Suppressor macrophage (primary cell): ENCODE results near the gene LRRC15.

ENCODE experiments used
- DNase-seq, 4 experiments: peaks; one replicate each; pipeline ENCODE4 v3.0.0-alpha.2; 2020 to 2022

The LRRC15 gene

DNA sequence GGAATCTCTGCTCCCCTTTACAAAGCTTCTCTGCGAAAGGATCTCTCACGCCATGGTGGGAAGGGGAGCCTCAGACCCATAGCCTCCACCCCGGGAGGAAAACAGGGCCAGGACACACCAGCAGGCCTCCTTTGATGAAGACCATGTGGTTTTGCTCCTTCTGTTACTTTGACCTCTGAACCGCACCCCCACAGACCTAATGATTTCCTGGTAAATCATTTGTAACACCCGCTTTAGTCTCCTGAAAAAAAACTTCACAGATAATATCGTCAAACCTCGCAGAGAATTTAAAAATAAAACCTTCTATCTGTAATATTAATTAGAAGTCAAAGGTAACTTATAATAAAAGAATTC lies 36.7 kb downstream of the LRRC15 start:
- no peak for DNase-seq

DNA sequence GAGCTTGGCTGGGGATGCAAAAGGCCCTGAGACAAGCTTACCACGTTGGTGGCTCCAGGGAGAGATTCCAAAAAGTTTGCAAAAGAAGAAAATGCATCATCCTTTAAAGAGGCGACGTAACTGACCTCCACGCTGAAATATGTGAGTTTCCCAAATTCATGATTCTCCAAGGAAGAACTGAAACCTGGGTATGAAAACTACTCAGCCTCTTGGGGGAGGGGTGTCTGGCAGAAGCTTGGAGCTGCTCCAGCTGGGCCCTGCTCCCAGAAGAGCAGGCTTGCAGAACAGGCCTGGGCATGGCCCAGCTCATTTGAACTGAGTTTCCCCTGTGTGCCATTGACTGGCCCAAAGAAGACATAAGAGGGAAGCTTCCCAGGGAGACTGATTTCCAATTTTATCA lies 39.0 kb downstream of the LRRC15 start:
- peak in 3 of 4 experiments; percentile 35 to 46 (median 37) for DNase-seq

DNA sequence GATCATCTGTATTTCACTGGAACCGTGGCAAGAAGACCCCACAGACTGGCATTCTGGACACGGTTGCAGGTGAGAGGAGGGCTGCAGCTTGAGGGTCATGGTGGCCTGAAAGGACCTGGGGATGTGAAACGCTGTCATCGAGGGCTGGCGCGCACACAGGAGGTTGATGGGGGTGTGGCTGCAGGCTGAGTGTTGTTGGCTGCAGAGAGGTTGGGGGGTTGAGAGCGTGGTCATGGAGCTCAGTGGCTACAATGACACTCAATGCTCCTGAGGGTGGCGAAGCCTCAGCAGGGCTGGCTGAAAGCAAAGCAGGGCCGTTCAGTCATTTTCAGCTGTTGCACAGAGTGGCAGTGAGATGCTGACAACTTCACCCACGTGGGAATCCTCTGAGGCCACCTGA lies 39.4 kb downstream of the LRRC15 start:
- no peak for DNase-seq

DNA sequence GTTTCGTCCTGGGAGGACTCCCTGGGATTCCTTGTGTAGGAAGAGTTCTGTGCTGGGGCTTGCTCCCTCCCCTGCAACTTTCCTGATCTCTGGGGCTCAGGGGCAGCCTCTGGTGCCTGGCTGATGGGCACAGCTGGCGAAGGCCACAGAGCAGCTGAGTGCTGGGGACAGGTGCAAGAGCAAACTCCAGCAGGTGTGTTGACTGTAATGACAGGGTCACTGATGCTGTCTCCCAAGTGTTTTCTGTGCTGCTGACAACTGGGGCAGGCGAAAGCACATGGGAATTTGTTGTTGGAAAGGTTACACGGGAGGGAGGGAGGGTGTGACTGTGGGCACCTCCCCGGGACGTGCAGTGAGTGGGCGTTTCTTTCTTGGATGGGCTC lies 40.0 kb downstream of the LRRC15 start:
- DNase-seq, result no peak

DNA sequence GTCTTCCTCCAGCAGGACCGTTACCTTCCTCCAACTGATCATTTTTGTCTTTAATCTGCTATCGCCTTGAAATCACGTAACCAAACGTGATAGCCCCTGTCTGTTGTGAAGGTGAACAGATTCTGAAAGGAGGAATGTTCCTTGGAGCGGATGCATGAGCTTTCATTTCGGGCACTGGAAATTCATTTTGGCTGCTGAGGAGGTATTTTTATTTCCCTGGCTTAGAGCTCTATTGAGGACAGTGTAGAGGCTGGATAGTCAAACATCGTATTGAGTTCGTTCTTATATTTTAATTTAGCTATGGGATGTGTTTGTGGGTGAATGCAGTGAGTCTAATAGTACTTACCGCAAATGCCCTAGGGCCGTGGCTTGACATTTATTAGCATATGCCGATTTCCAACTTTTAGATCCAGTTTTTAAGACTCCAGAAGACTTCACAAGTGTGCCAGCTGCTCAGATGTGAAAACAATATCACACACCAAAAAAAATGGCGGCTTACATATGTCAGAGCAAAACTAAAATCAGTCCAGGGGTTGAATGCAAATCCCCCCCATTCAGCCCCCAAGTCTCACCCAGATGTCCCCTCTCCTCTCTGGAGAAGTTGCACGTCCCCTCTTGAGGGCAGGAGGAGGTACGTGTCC lies 40.5 kb downstream of the LRRC15 start:
- DNase-seq, result no peak

DNA sequence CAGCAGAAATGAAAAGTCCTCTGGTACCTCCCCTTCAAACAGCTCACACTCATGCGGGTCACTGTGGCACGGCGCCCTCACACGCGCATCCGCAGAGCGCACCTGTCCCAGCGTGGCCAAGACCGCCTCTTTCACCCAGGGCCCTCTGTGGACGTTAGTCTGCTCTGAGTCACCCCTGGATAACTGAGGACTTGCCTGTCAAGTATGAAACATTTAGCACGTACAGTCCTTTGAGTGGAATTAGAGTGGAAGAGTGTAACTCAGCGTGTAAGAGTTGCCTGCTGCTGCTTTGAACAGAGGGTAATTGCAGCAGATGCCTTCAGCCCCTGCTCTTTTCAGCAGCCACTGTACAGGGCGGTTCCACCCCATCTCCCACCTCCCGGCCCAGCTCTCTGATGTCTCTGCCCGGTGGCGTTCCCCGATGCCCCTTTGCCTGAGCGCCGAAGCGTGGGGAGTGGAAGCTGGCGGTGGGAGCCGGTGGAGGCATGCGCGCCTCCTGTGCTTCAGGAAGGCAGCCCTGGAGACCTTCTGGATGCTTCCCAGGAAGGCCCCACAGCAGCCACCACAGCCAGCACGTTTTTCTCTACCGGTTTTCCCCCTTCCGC lies 41.4 kb downstream of the LRRC15 start:
- no peak for DNase-seq

DNA sequence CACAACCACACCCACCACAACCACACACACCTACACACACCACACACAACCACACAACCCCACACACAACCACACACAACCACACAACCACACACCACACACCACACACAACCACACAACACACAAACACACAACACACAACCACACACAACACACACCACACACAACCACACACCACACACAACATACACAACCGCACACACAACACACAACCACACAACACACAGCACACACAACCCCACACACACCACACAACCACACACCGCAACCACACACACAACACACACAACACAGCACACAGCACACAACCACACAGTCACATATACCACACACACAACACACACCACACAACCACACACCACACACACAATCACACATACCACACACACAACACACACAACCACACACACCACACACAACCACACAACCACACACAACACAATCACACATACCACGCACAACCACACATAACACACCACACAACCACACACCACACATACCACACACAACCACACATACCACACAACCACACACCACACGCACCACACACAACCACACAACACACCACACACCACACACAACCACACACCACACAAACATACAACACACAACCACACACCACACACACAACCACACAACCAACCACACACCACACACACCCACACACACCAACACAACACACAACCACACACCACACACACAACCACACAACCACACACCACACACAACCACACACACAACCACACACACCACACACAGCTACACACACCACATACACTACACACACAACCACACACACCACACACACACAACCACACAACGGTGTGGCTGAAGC lies 42.1 kb downstream of the LRRC15 start:
- DNase-seq, result no peak

DNA sequence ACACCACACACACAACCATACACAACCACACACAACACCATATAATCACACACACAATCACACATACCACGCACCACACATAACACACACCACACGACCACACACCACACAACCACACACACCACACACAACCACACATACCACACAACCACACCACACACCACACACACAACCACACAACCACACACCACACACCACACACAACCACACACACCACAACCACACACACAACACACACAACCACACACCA lies 42.6 kb downstream of the LRRC15 start:
- no peak for DNase-seq

DNA sequence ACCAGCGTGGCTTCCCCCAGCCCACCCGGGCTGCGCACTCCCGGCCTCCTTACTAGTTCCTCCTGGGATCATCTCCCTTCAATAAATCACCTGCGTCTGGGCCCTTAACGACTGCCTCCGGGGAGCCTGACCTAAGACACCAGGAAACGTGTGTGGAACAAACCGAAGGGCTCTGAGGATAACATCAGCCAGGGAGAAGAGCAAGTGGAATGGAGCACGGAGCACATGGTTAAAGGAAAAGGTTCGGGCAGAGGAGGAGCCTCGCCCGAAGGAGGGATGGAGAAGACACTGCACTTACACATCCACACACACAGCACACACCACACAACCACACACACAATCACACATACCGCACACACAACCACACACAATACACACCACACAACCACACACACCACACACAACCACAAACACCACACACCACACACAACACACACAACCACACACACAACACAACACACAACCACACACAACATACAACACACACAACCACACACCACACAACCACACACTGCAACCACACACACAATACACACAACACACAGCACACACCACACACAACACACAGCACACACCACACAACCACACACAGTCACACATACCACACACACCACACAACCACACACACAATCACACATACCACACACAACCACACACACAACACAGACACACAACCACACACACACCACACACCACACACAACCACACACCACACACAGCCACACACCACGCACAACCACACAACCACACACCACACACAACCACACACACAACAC lies 43.2 kb downstream of the LRRC15 start:
- DNase-seq, result peak in 1 of 4 experiments; percentile 14

DNA sequence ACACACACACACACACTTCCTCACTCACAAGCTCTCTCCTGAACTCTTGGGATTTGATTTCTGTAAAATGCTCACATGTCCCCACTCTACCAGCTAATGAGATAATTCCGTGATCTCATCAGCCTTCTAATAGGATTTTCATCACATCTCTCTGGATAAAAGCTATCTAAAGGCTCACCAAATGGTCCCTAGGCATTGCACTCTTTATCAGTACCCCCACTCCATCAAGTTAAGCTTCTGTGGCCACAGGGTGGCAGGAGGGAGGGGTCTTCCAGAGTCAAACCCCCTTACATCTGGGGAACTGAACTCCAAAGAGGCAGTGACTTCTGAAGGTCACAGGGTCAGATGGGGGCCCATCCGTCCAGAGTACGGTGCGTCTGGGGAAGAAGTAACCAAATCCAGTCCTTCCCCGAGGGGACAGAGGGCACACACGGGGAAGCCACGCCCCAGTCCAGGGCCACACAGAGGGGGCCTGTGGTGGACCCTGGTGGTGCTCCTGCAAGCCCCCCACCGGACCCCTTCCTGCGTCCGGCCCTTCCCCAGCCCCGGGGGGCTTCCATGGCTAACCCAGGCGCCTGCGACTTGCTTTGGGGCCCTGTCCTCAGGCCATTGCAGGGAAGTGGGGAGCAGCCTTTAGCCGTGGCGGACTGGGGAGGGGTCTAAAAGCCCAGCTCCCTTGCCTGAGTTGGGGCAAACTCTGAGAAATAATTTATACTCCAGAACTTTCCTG lies 44.0 kb downstream of the LRRC15 start:
- peak in 1 of 4 experiments; percentile 11 for DNase-seq

DNA sequence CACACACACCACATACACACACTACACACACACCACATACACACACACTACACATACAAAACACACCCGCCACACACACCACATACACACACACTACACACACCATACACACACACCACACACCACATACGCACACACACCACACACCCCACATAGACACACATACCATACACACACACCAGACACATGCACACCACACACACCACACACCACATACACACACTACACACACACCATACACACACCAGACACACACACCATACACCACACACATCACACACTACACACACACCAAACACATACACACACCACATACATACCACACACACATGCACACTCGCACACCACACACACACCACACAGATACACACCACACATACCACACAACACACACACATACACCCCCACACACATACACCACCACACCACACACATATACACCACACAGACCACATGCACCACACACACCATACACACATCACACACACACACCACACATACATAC lies 44.7 kb downstream of the LRRC15 start:
- DNase-seq, result no peak

DNA sequence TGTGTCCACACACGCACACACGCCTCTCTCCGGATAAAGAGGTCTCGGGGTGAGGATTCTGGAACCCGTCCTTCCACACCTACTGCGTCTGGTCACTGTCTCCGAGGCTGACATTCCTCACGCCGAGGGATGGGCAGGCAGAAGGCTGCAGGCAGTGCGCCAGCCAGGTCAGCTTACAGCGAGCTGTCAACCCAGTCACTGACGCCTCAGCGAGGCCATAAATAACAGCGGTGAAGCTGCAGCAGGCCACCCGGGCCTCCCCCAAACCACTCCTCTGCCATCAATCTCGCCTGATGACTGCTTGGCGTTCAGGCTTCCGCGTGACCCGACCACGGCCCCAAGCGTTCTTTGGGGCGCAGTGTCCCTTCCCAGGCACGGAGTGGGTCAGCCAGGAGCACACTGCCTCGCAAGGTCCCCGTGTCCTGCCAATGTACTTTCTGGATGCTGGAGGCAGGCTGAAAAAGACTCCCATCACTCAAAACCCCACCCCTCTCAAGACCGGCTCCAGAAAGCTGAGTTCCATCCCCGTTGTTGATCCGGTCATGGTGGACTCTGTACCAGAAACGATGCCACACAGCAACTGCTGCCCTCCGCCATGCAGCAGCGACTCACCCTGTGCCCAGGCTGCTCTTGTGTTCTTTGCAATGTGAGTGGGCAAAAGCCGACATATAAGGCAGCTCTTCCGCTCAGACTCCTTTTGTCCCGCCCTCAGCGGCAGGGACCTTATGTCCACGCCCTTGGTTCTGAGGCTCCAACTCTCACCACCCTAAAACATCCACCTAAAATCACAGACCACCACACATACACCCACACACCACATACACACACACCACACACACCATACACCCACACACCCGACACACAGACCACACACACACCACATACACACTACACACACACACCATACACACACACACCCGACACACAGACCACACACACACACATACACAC lies 45.5 kb downstream of the LRRC15 start:
- peak; percentile 42 to 69 (median 64) for DNase-seq

DNA sequence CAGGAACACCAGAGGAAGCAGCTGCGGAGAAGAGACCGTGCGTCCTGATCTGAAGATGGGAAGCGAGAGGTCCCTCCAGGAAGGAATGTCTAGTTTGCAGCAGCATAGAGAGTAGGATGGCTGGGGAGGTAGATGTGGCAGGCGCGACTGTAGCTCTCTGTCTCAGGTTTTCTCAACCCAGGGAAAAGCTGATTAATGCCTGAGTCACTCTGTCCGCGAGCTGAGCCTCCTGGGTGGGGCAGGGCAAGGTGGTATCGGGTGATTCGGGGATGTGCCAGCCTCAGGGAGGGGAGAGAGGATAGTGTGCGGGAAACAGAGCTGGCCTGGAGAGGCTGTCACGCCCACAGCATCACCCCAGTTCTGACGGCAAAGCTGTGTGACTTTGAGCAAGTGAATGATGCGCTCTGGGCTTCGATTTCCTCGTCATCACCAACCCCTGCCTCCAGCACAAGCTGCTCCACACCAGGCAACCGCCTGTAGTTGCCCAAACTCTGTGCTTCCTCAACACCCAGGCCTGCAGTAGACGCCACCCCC lies 46.8 kb downstream of the LRRC15 start:
- peak; percentile 18 to 62 (median 50) for DNase-seq

DNA sequence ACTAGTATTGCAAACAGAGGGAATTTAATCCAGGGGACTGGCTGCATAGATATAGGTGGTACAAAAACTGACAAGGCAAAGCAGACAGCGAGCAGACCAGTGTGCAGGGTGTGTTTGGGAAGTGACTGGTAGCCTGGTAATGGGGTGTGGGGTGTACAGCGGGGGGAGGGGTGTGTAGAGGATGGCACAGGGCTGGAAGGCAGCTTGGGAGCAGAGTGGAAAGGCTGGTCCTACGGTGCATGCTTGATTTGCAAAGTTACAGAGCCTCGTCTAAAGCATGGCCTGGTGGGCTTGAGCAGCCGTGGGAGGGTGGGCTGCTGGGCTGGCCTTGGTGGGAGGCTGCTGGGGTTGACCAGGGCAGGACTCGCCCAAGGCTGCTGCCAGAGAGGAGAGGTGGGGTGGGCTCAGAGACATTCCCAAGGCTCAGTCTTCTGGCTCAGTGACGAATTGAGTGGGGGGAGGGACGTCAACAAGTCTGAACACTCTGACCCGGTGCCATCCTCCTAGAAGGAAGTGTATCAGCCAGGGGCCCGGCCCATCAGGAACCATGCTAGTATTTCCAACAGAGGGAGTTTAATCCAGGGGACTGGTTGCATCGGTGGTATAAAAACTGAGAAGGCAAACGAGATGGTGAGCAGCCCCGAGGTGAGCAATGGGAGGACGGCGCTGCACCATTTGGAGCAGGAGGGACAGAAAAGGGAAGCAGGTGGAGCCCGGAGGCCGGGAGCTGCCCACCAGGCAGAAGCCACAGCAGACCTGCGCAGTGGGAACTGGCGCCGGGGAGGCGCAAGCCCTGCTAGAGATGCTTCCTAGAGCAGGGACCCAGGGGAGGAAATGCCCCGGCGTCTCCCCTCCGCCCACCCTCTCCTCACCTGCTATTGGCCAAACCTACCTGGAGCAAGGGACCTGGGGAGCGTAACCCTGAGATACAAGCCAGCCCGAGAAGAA lies 47.6 kb downstream of the LRRC15 start:
- no peak for DNase-seq

DNA sequence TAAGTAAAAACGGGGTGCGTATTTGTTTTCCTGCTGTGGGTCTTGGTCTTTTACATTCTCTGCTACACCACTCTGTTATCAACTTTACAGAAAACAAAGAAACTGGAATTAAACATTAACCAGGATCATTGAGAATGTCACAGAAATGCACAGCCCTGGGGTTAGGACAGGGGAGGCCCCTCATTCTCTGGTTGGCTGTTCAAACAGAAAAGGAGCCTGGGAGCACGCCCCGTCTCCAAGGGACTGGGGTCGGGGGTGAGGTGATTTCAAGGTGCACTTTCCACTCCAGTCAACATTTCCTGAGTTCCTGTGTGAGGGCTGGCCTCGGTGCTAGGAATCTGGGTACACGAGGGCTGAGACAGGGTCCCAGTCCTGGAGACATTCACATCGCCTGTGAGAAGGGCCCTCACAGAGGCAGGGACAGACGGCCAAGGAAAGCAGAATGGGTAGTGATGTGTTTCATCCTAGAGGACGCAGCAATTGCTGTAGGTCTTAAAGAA lies 48.7 kb downstream of the LRRC15 start:
- DNase-seq, result no peak

DNA sequence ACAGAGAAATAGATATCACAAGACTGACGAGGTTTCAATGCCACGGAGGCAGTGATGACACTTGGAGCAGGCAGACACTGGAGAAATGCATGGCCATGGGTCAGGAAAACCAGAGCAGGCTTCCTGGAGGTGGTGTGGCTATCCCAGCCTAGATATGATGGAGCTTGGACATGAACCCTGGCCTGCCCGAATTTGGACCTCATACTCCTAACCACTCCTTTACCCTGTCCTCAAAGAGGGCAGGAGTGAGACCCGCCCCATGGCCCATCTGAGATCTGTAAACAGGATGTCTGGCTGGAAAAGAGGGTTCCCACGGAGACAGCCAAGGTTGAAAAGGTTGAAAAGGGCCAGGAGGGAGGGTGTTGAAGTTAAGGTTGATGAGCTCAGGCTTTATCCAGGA lies 49.4 kb downstream of the LRRC15 start:
- DNase-seq, result no peak

DNA sequence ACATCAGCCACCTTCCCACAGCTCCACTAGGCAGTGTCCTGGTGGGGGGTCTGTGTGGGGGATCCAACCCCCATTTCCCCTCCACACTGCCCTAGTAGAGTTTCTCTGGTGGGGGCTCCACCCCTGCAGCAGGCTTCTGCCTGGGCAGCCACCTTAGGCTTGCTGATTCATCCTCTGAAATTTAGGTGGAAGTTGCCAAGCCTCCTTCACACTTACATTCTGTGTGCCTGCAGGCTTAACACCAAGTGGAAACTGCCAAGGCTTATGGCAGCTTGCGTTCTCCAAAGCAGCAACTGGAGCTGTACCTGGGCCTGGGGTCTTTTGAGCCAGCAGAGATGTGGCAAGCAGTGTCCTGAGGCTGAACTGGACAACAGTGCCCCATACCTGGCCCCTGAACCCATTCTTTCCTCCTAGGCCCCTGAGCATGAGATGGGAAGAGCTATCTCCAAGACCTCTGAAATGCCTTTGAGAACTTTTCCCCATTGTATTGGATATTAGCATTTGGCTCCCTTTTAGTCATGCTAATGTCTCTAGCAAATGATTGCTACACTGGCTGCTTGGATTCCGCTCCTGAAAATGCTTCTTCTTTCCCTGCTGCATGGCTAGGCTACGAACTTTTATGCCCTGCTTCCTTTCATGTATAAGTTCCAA lies 50.9 kb downstream of the LRRC15 start:
- DNase-seq, result no peak

DNA sequence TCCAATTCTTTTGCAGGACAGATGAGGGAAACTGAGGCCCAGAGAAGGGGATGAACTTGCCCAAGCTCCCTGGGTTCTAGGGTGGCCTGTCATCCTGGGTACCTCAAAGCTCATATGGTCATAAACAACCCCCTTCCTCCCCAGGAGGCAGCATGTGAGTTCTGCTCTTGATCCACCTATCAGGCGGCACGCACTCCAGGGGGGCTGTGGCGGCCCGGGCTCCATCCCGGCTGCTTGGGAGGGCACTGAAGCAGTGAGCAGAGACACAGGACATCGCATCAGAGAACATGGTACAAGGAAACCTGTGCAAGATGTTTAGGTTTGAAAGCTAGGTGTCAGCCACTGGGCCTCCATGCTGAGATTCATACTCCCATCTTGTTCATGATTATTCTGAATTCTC lies 52.6 kb downstream of the LRRC15 start:
- DNase-seq, result no peak

DNA sequence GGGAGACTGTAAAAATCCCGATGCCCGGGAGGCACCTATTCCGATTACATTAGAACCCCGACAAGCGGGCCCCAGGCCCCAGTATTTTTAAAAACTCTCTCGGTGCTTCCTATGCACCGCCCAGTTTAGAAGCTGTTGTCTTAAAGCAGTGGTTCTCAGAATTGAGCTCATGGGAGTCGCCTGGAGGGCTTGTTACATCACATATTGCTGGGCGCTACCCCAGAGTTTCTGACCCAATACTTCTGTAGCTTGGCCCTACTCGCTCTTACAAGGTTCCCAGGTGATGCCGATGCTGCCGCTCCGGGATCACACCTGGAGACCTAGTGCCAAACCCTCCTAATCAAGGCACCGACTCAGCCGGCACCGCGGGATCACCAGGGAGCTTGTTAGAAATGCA lies 53.6 kb downstream of the LRRC15 start:
- peak in 1 of 4 experiments; percentile 10 for DNase-seq
